SJCRH30 (cell line): ENCODE data around the gene TMEM14A. TPM values are rescaled to one million over a fixed set of nuclear protein-coding genes. Genes with fewer than 3 reads are reported as not detected.

Source experiments
- DNase-seq, 2 experiments: peaks; one replicate each; pipeline ENCODE4 v3.0.0-alpha.2; 2015 to 2020
- H3K27ac ChIP-seq: fragments of 250-450 bp; sonication (Bioruptor Pico); 2 replicates; pipeline ENCODE4 v1.5.1; 2020; ENCODE audit warnings: mild to moderate bottlenecking, moderate library complexity
- H3K27me3 ChIP-seq: fragments of 250-450 bp; sonication (Bioruptor Pico); 2 replicates; pipeline ENCODE4 v1.5.1; 2020; ENCODE audit warnings: mild to moderate bottlenecking, moderate library complexity
- H3K36me3 ChIP-seq: fragments of 250-450 bp; sonication (Bioruptor Pico); 2 replicates; pipeline ENCODE4 v1.5.1; 2020; ENCODE audit warnings: mild to moderate bottlenecking, moderate library complexity
- H3K4me1 ChIP-seq: fragments of 250-450 bp; sonication (Bioruptor Pico); 2 replicates; pipeline ENCODE4 v1.5.1; 2020; ENCODE audit warnings: mild to moderate bottlenecking, moderate library complexity
- H3K4me3 ChIP-seq: fragments of 250-450 bp; sonication (Bioruptor Pico); 2 replicates; pipeline ENCODE4 v1.5.1; 2020; ENCODE audit warnings: mild to moderate bottlenecking, moderate library complexity
- H3K9me3 ChIP-seq: fragments of 250-450 bp; sonication (Bioruptor Pico); replicated peaks from 2 replicates; pipeline ENCODE4 v1.5.1; 2020; ENCODE audit warnings: mild to moderate bottlenecking, moderate library complexity
- total RNA-seq: library from RNA; depleted of rRNA; stranded (reverse); fragments of >200 nt; shearing (Covaris generic); gene quantifications from 2 replicates; pipeline ENCODE4 v1.2.3, GENCODE V29; 2014; rRNA removed

The TMEM14A gene
- total RNA-seq, 1 experiment from 2014 or later = 21.7 TPM

GRCh38 chr6:52726741-52727535 is 56.0 kb downstream of the TMEM14A start:
- Histone ChIP-seq H3K4me1 (no peaks in the 10 kb centered on the region), H3K27me3 (no peaks in the 10 kb centered on the region), H3K9me3 (no peaks in the 10 kb centered on the region), H3K36me3 (no peaks in the 10 kb centered on the region), H3K4me3 (no peak overlapping the region), H3K27ac (no peak overlapping the region)
- no peak for DNase-seq

GRCh38 chr6:52727908-52728307 is 57.0 kb downstream of the TMEM14A start:
- H3K27ac ChIP-seq = no peak overlapping the region
- H3K4me1 ChIP-seq = no peaks in the 10 kb centered on the region
- H3K36me3 ChIP-seq = no peaks in the 10 kb centered on the region
- H3K9me3 ChIP-seq = no peaks in the 10 kb centered on the region
- no peak for DNase-seq
- no peaks in the 10 kb centered on the region for H3K27me3 ChIP-seq
- no peak overlapping the region for H3K4me3 ChIP-seq

- Histone ChIP-seq H3K27me3 (no peaks in the 10 kb centered on the region), H3K27ac (no peak overlapping the region), H3K4me3 (no peak overlapping the region), H3K9me3 (no peaks in the 10 kb centered on the region), H3K36me3 (no peaks in the 10 kb centered on the region), H3K4me1 (no peaks in the 10 kb centered on the region)
- no peak for DNase-seq
Observed at GRCh38 chr6:52728394-52728793, 57.5 kb downstream of the TMEM14A start.

- no peak for DNase-seq
Observed at GRCh38 chr6:52729576-52729975, 58.7 kb downstream of the TMEM14A start.

GRCh38 chr6:52731719-52732118 is 60.8 kb downstream of the TMEM14A start:
- DNase-seq = peak in 1 of 2 experiments; percentile 2

More at GRCh38 chr6:52729576-52729975, 58.7 kb downstream of the TMEM14A start:
- no peak overlapping the region for H3K27ac ChIP-seq
- no peaks in the 10 kb centered on the region for H3K27me3 ChIP-seq
- no peak overlapping the region for H3K4me3 ChIP-seq
- H3K4me1 ChIP-seq = no peaks in the 10 kb centered on the region
- no peaks in the 10 kb centered on the region for H3K9me3 ChIP-seq
- H3K36me3 ChIP-seq = no peaks in the 10 kb centered on the region

GRCh38 chr6:52733172-52733571 is 62.3 kb downstream of the TMEM14A start:
- no peaks in the 10 kb centered on the region for H3K4me1 ChIP-seq
- DNase-seq = no peak
- no peak overlapping the region for H3K27ac ChIP-seq
- no peaks in the 10 kb centered on the region for H3K9me3 ChIP-seq
- no peaks in the 10 kb centered on the region for H3K27me3 ChIP-seq
- no peaks in the 10 kb centered on the region for H3K36me3 ChIP-seq
- no peak overlapping the region for H3K4me3 ChIP-seq

More at GRCh38 chr6:52731719-52732118, 60.8 kb downstream of the TMEM14A start:
- H3K27me3 ChIP-seq = no peaks in the 10 kb centered on the region
- no peak overlapping the region for H3K4me3 ChIP-seq
- H3K9me3 ChIP-seq = no peaks in the 10 kb centered on the region
- no peak overlapping the region for H3K27ac ChIP-seq
- no peaks in the 10 kb centered on the region for H3K36me3 ChIP-seq
- H3K4me1 ChIP-seq = no peaks in the 10 kb centered on the region

GRCh38 chr6:52734072-52734471 is 63.2 kb downstream of the TMEM14A start:
- H3K9me3 ChIP-seq = no peaks in the 10 kb centered on the region

GRCh38 chr6:52735071-52735470 is 64.2 kb downstream of the TMEM14A start:
- H3K4me1 ChIP-seq = no peaks in the 10 kb centered on the region
- H3K27ac ChIP-seq = no peak overlapping the region
- H3K36me3 ChIP-seq = no peaks in the 10 kb centered on the region
- no peaks in the 10 kb centered on the region for H3K27me3 ChIP-seq
- no peaks in the 10 kb centered on the region for H3K9me3 ChIP-seq
- DNase-seq = no peak
- no peak overlapping the region for H3K4me3 ChIP-seq

More at GRCh38 chr6:52734072-52734471, 63.2 kb downstream of the TMEM14A start:
- H3K36me3 ChIP-seq = no peaks in the 10 kb centered on the region
- DNase-seq = no peak
- H3K4me1 ChIP-seq = no peaks in the 10 kb centered on the region
- no peak overlapping the region for H3K27ac ChIP-seq
- no peaks in the 10 kb centered on the region for H3K27me3 ChIP-seq
- no peak overlapping the region for H3K4me3 ChIP-seq

- Histone ChIP-seq H3K36me3 (no peaks in the 10 kb centered on the region), H3K27me3 (no peaks in the 10 kb centered on the region), H3K4me3 (no peak overlapping the region), H3K27ac (no peak overlapping the region), H3K9me3 (no peaks in the 10 kb centered on the region), H3K4me1 (no peaks in the 10 kb centered on the region)
- no peak for DNase-seq
Observed at GRCh38 chr6:52736145-52736544, 65.2 kb downstream of the TMEM14A start.

Other genes with a start within 250 kb of the TMEM14A start
- gene TRAM2, start 94.1 kb upstream of the TMEM14A start, total RNA-seq = 28.4 and 28.8 TPM in 2 replicates
- gene GSTA2, start 92.4 kb downstream of the TMEM14A start, total RNA-seq = not detected in 2 replicates
- gene GSTA1, start 132.7 kb downstream of the TMEM14A start, total RNA-seq = not detected in 2 replicates
- gene GSTA5, start 169.7 kb downstream of the TMEM14A start, total RNA-seq = not detected in 2 replicates
- gene GSTA3, start 238.6 kb downstream of the TMEM14A start, total RNA-seq = not detected in 2 replicates